HepG2 (cell line): ENCODE results near the gene CSNK2A1. TPM values are rescaled to one million over a fixed set of nuclear protein-coding genes. Genes with fewer than 3 reads are reported as not detected.

ENCODE experiments used
- ATF7-NPFF ChIP-seq: sonication (generic); formaldehyde crosslinking; IDR thresholded peaks from 2 replicates; pipeline ENCODE4 v1.8.1; 2023; ENCODE audit warnings: mild to moderate bottlenecking, low read depth, missing genetic modification reagents, moderate library complexity
- EHMT2 ChIP-seq: fragments of 200-600 bp; sonication (generic); IDR thresholded peaks from 2 replicates; pipeline ENCODE4 v1.7.0; 2017; ENCODE audit warnings: antibody characterized with exemption, low read depth, low read length, borderline replicate concordance
- FOXK2 ChIP-seq: fragments of 450-650 bp; IDR thresholded peaks from 2 replicates; pipeline ENCODE4 v1.6.1; 2016
- MAZ ChIP-seq, 2 experiments: sonication (generic) in 1 of 2; formaldehyde crosslinking in 1 of 2; IDR thresholded peaks; 2 replicates each; pipeline versions ENCODE4 v1.5.0 to v1.6.1; 2012 to 2020; ENCODE audit warnings: low read depth in 2 of 2, mild to moderate bottlenecking in 2 of 2, borderline replicate concordance in 1 of 2, improper control_type of control experiment in 1 of 2, low read length in 1 of 2, missing genetic modification reagents in 1 of 2, moderate library complexity in 1 of 2
- NFYC ChIP-seq: IDR thresholded peaks from 2 replicates; pipeline ENCODE4 v1.6.1; 2016; ENCODE audit warnings: missing genetic modification reagents, missing compliant biosample characterization
- PHF21A ChIP-seq: sonication (generic); formaldehyde crosslinking; IDR thresholded peaks from 2 replicates; pipeline ENCODE4 v1.5.0; 2020; ENCODE audit warnings: mild to moderate bottlenecking, missing genetic modification reagents
- PRMT3 ChIP-seq: sonication (generic); formaldehyde crosslinking; IDR thresholded peaks from 2 replicates; pipeline ENCODE4 v1.8.1; 2022; ENCODE audit warnings: low read depth, mild to moderate bottlenecking, moderate library complexity, missing genetic modification reagents, borderline replicate concordance
- SALL2 ChIP-seq: sonication (generic); formaldehyde crosslinking; IDR thresholded peaks from 2 replicates; pipeline ENCODE4 v1.8.1; 2023; ENCODE audit warnings: mild to moderate bottlenecking, missing genetic modification reagents, inconsistent platforms
- SMAD3 ChIP-seq: sonication (generic); formaldehyde crosslinking; IDR thresholded peaks from 2 replicates; pipeline ENCODE4 v1.4.0; 2020; ENCODE audit warnings: missing genetic modification reagents
- TBX2 ChIP-seq: sonication (generic); formaldehyde crosslinking; IDR thresholded peaks from 2 replicates; pipeline ENCODE4 v1.5.0; 2020; ENCODE audit warnings: missing genetic modification reagents, mild to moderate bottlenecking, borderline replicate concordance
- TFAP4 ChIP-seq: sonication (generic); IDR thresholded peaks from 2 replicates; pipeline ENCODE4 v1.6.1; 2016; ENCODE audit warnings: low read depth, borderline replicate concordance
- TOE1 ChIP-seq: sonication (generic); formaldehyde crosslinking; IDR thresholded peaks from 2 replicates; pipeline ENCODE4 v1.4.0; 2020; ENCODE audit warnings: mild to moderate bottlenecking, missing genetic modification reagents
- YEATS2 ChIP-seq: sonication (generic); formaldehyde crosslinking; IDR thresholded peaks from 2 replicates; pipeline ENCODE4 v1.4.0; 2020; ENCODE audit warnings: missing genetic modification reagents, borderline replicate concordance
- ZFP1 ChIP-seq: IDR thresholded peaks from 2 replicates; pipeline ENCODE4 v1.6.1; 2016
- ZFP36L2 ChIP-seq: sonication (generic); formaldehyde crosslinking; IDR thresholded peaks from 2 replicates; pipeline ENCODE4 v1.4.0; 2020; ENCODE audit warnings: missing genetic modification reagents
- ZFYVE20 ChIP-seq: sonication (generic); formaldehyde crosslinking; IDR thresholded peaks from 2 replicates; pipeline ENCODE4 v1.8.0; 2023; ENCODE audit warnings: low read depth, mild to moderate bottlenecking, moderate library complexity, missing genetic modification reagents, borderline replicate concordance
- ZKSCAN1 ChIP-seq: fragments of 150-350 bp; IDR thresholded peaks from 2 replicates; pipeline ENCODE4 v1.6.1; 2014; ENCODE audit warnings: low read length
- ZNF24 ChIP-seq: fragments of 450-650 bp; IDR thresholded peaks from 2 replicates; pipeline ENCODE4 v1.6.1; 2017; ENCODE audit warnings: antibody characterized with exemption, mild to moderate bottlenecking
- ZNF333 ChIP-seq: sonication (generic); formaldehyde crosslinking; IDR thresholded peaks from 2 replicates; pipeline ENCODE4 v1.4.0; 2020; ENCODE audit warnings: mild to moderate bottlenecking, missing genetic modification reagents, borderline replicate concordance
- ZNF468 ChIP-seq: sonication (generic); formaldehyde crosslinking; IDR thresholded peaks from 2 replicates; pipeline ENCODE4 v1.8.0; 2022; ENCODE audit warnings: mild to moderate bottlenecking, moderate library complexity, missing genetic modification reagents
- ZNF605 ChIP-seq: sonication (generic); formaldehyde crosslinking; IDR thresholded peaks from 2 replicates; pipeline ENCODE4 v1.8.0; 2022; ENCODE audit warnings: mild to moderate bottlenecking, missing genetic modification reagents
- ZNF7 ChIP-seq: IDR thresholded peaks from 2 replicates; pipeline ENCODE4 v1.6.1; 2016; ENCODE audit warnings: missing biosample characterization, missing genetic modification reagents
- ZNF713 ChIP-seq: sonication (generic); formaldehyde crosslinking; IDR thresholded peaks from 2 replicates; pipeline ENCODE4 v1.4.0; 2020; ENCODE audit warnings: mild to moderate bottlenecking, missing genetic modification reagents
- ZNF841 ChIP-seq: sonication (generic); formaldehyde crosslinking; IDR thresholded peaks from 2 replicates; pipeline ENCODE4 v1.8.1; 2023; ENCODE audit warnings: missing genetic modification reagents, borderline replicate concordance
- polyA plus RNA-seq, 8 experiments: library from polyadenylated mRNA; depleted of rRNA in 3 of 8; stranded (reverse) in 7 of 8; unstranded in 1 of 8; fragments of >200 nt; fragmentation: Illumina TruSeq in 4 of 8; extraction: Trizol in 4 of 8; gene quantifications; 2 replicates each; pipeline versions ENCODE4 v1.2.1 to v1.2.3, GENCODE V29; 2011 to 2016; ENCODE audit warnings: low read depth in 4 of 8, missing spikeins in 1 of 8, mixed read lengths in 1 of 8; ENCODE audit not compliant: insufficient read depth in 1 of 8
- total RNA-seq, 5 experiments: library from RNA; depleted of rRNA; stranded (reverse); fragments of >200 nt; fragmentation: Illumina TruSeq; extraction: Trizol; gene quantifications; 2 replicates each; pipeline ENCODE4 v1.2.3, GENCODE V29; 2016; ENCODE audit warnings: low read depth in 1 of 5
- TF ChIP-seq, protein P1 (sequence below): fragments of 450-650 bp; IDR thresholded peaks from 2 replicates; pipeline ENCODE4 v1.6.1; 2016

Gene CSNK2A1
- total and polyA plus RNA-seq, 2 of the 13 experiments (the other 11 are each of a cell fraction or from before 2014, with no cell fraction given): 153 to 231 TPM

DNA sequence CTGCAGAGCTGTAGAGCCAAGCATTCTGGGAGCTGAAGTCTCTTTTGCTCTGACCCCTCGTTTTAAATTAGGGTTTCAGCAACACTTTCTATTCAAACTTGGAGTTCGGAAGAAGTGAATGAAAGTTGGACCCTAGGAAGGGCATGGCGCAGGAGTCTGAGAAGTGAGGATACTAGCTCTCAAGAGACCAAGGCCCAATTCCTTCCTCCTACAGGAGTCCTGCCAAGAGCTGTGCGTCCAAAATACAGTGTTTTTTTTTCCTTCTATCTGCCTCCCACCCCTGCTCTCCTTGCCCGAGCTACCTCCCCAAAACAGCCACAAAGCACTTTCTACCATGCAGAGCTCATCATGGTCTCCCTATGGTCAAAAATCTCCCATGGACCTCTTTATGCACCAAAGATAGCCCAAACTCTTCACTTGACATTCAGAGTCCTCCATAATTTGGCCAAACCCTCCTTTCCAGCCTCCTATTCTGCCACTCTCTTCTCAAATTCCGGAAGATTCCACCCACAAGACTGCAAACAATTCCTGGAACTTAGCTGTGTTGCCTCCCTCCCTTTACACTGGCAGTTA, 649 bp upstream of the CSNK2A1 start (continued):
- TF ChIP-seq ZNF605 (CRISPR knock-in tag) (peak; percentile 16; the same call in 1 of the 2 replicates), SALL2 (no peak), PRMT3 (CRISPR knock-in tag) (0 out of 2 replicates have a peak, but pooled peaks have one; percentile 5), PHF21A (CRISPR knock-in tag) (peak; percentile 55), EHMT2 (peak; percentile 92), YEATS2 (CRISPR knock-in tag) (no peak), SMAD3 (CRISPR knock-in tag) (0 out of 2 replicates have a peak, but pooled peaks have one; percentile 2), ZNF333 (CRISPR knock-in tag) (0 out of 2 replicates have a peak, but pooled peaks have one; percentile 1), ATF7-NPFF (CRISPR knock-in tag) (no peak), ZNF24 (no peak), ZFP1 (CRISPR knock-in tag) (no peak), NFYC (CRISPR knock-in tag) (no peak), ZNF7 (CRISPR knock-in tag) (no peak), ZNF841 (CRISPR knock-in tag) (no peak), TBX2 (CRISPR knock-in tag) (no peak), ZFYVE20 (no peak), TFAP4 (no peak), FOXK2 (no peak), MAZ (IDR thresholded peaks at IDR 0.05; ENCODE audit: borderline replicate concordance, low read depth, low read length) (no peak), MAZ (CRISPR knock-in tag; IDR thresholded peaks at IDR 0.05; ENCODE audit: low read depth) (no peak), TOE1 (CRISPR knock-in tag) (no peak), ZNF468 (CRISPR knock-in tag) (no peak), ZFP36L2 (CRISPR knock-in tag) (no peak), ZNF713 (CRISPR knock-in tag) (no peak), ZKSCAN1 (no peak)
- TF ChIP-seq, protein P1, sequence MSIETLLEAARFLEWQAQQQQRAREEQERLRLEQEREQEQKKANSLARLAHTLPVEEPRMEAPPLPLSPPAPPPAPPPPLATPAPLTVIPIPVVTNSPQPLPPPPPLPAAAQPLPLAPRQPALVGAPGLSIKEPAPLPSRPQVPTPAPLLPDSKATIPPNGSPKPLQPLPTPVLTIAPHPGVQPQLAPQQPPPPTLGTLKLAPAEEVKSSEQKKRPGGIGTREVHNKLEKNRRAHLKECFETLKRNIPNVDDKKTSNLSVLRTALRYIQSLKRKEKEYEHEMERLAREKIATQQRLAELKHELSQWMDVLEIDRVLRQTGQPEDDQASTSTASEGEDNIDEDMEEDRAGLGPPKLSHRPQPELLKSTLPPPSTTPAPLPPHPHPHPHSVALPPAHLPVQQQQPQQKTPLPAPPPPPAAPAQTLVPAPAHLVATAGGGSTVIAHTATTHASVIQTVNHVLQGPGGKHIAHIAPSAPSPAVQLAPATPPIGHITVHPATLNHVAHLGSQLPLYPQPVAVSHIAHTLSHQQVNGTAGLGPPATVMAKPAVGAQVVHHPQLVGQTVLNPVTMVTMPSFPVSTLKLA: no peak
